D341Med (cell line): ENCODE measurements around the gene AFAP1.
A peak's percentile ranks its signal among the peaks of the same experiment; 100 is the strongest.

Experiments
- DNase-seq: peaks from one replicate; pipeline ENCODE4 v3.0.0; 2012; ENCODE audit warnings: low spot score

AFAP1 gene

DNA sequence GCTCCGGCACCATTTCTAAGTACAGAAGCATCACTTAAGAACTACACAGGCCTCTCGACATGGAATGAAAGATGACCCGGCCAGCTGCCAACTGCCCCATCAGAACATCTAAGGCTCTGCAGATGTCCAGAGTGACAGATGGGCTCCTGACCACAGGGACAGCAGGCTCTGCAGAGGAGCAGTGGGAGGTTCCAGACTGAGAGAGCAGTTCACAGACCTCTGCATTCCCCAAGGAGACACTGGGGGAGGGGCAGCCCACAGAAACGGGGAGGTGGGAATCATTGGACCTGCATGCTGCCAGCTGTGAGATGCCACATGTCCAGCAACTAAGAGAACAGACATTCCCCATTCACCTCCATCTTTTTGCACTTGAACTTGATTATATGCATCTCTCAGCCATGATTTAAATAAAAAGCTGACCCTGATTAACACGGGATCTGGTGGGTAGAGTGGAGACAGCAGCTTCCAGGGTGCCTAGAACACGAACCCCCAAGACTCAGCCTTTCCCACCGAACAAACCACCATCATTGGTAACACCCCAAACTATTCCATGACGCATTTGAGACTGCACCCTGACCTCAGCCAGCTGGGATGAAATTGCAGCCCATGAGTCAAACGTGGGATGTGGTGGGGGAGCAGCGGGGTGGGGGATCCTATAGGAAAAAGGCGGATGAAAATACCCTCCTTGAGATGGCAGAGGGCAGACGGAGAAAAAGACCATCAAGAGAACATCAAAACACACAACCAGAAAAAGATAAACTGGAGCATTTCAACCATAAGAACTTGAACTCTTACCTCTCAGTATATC, 47.2 kb downstream of the AFAP1 start:
- no peak for DNase-seq

DNA sequence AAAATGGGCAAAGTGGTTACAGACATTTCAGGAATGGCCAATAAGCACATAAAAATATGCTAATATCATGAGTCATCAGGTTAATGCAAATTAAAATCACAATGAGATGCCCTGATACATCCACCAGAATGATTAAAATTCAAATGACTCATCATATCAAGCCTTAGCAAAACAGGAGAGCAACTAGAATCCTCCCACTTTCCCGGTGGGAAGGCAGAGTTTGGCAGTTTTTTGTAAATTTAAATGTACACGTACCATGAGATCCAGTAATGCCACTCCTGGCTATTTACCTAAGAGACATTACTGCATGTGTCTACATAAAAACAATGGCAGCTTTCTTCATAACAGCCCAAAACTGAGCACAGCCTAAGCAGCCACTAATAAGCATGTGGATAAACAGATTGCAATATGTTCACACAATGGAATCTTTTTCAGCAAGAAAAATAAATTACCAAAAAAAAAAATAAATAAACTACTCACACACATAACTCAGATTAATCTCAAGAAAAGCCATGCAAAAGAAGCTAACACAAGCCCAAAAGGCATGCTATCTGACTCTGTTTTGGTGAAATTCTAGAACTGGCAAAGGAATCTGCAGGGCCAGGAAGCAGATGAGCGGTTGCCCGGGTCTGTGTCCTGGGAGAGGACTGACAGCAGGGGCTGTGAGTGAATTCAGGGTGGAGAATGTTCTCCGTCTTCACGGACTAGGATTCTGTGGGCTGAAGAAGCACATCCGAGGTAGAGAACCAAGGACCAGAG, 48.8 kb downstream of the AFAP1 start:
- no peak for DNase-seq

DNA sequence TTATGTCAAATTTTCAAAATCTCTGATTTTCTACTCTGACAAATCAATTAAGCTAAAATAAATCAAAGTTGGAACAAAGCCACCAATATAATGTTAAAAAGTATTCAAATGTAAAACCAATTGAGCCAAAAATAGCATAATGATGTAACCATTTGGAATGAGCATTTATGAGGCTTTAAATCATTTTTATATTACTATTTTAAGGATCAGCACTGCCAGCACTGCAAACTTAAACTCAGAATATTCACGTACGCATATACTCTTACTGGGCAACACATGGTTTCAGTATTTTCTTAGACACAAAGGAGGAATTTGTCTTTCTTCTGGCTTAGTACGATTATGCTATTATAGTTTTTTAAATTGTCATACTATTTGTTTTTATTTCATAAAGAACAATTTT, 52.2 kb downstream of the AFAP1 start:
- DNase-seq: no peak

DNA sequence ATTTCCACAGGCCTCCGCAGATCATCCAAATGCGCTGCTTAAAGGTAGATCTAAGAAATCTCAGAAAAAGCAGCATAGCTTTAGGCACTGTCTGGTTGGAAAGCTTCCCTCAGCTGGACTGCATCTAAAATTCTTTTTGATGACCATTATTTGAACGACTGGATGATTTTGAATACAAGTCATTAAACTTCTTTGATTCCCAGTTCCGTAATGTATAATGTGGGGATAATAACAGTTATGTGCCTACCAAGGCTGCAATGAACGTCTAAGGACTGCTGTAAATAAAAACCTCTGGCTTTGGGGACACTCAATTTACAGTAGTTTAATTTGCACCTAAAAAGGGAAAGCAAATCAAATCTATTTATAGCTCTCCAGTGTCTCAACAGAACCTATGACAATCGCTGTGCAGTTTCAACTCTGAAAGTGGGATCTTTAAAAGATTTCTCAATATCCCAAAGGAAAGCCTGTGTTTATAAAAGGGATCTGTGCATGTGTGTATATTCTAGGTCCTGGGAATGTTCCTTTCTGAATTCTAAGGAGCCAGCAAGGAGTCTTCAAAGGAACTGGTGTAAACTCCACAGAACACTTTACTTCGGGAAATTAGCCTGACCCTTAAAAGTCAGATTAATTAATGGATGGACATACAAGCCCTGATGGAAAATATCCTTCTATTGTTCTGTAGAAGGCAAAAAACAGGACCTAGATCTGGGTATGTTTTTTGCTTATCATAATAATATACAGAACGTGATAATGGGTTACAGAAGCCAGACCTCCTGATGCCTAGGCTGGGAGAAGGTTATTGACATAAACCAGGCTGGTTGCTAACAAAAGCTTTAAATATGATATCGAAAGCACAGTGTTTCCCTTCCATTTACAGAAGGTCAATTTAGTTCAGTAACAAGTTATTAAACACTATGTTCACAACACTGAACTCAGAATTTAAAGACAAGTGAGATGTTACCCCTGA, 53.4 kb downstream of the AFAP1 start:
- DNase-seq: no peak

DNA sequence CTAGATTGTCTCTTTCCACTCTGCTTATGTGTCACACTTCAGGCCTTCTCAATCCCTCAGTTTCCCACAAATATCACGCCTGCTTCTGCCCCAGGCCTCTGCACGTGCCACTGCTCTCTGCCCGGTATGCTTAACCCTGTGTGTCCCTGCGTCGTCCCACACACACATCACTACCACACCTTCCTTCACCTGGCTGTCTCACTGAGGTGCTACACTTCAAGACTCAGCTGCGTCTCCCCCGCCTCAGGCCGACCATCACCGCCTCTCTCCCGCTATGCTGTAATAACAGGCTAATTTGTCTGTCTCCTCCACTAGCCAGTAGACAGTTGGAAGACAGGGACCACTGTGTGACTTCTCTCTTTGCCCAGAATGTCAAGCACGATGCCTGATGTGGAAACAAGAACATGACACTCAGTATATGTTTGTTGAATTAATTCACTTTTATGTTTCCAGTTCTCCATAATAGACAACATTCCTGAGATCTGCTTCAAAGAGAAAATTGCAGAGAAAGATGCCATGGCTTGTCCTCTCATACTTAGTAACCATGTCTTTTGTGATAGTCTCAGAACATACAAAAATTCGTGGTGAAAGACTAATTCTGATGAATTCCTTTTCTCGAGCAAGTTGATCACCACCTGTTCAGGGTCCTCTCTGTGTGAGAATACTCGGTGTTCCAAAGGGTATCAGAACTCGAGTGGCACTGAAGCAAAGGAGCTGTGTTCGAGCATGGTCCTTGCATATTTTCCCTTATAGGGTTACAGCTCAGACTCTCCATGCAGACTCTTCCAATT, 54.2 kb downstream of the AFAP1 start:
- DNase-seq: no peak

DNA sequence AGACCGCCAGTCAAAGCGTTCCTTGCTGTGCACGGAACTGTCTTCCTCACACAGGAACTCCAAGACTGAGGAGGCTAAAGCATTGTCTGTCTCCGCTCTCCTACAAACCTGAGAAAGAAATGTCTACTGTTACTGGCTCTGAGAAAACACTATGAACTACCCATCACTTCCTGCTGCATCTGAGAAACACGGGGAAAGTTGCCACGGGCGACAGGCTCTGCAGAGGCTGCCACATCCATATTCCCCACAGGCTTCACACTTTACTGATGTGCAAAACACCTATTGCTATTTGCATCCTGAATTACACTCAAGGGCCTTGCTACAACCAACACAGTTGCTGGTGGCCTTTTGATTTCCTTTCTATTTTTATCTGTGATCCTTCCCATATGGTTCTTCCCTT, 59.0 kb downstream of the AFAP1 start:
- no peak for DNase-seq

DNA sequence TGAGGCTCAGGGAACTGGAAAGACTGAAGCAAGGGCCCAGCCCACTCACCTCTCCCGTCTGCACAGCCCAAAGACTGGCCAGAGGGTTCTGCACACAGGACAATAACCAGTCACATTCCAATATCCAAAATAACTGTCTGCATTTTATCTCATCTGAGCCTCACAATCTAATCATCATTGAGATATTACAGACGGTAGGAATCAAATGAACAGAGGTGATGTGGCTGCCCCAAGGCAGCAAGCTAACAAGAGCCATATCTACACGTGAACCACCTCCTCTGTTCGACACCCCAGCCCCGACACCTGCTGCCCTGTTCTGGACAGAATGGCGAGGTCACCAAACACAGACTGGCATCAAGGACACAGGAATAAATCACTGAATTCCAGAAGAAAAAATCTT, 60.5 kb downstream of the AFAP1 start:
- no peak for DNase-seq

DNA sequence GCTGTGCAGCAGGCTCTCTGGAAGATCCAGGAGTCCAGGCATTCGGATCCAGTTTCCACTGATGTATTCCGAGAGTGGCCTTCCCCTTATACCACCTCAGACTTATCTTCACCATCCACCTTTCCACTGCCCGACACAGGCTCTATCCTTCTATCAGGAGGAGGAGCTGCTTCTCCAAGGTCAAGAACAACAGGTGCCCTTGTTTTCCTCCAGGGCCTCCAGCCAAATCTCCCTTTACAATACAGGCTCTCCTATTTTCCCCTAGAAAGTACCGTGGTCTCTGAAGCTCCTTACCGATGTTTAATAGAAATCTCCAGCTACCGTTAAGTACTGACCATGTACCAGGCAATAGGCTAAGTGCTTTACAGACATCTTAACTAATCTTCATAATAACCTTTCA, 61.3 kb downstream of the AFAP1 start:
- DNase-seq: no peak

DNA sequence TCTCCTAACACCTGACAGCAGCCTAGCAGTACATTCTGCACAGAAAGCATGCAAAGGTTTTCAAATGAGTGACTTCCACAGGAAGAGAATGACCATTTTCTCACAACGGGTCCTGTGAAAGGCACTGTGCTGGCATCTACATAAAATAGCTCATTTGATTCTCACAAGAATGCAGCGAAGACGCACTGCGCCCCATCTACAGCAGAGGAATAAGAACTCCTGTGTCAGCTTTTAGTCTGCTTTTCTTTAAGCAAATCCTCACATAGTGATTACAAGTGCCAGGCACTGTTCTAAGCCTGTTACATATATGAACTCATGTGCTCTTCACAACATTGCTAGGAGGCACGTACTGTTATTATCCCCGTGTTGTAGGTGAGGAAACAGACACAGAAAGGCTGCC, 62.5 kb downstream of the AFAP1 start:
- no peak for DNase-seq

DNA sequence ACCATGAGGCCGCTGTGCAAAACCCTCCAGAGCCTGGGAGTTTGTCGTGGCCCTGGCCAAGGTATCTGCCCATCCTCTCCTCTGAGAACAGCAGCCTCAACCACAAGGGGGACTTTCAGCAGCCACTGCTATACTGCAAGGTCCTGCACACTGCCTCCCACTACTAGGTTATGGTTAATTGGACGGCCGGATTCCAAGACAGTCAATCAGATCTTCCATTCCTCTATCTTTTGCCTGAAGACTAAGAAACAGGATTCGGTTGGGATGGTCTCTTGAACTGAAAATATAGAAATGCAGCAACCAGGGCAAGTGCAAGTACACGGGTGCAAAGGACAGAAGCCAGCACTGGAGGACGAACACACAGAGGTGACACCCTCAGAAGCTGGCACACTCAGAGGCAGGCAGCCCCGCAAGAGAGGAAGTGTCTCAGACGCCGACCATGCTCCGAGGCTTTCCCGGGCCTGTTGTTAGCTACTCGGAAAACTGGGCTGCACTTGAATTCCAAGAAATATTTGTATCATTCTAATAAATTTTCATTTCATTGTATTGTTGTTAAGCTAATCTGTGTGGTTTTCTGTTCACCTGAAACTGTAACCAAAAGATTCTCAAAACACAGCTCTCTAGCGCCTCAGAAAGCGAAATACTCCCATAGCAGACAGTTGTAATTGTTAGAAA, 63.3 kb downstream of the AFAP1 start:
- DNase-seq: peak; percentile 48

DNA sequence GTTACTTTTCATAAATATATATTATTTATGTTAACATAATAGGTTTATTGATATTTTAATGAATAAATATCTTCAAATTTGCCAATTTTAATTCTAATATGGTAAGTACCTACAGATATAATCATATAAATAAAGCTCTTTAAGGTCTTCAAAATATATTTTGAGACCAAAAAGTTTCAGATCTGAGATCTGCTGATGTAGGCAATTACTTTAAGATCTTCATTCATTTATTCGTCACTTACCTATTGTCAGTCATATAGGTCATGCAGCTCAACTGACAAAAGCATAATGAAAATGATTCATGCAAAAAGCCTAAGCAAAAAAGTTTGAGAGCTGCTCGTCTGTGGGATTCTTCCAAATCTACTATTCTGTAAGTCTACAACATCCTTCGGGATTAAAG, 64.8 kb downstream of the AFAP1 start:
- no peak for DNase-seq

DNA sequence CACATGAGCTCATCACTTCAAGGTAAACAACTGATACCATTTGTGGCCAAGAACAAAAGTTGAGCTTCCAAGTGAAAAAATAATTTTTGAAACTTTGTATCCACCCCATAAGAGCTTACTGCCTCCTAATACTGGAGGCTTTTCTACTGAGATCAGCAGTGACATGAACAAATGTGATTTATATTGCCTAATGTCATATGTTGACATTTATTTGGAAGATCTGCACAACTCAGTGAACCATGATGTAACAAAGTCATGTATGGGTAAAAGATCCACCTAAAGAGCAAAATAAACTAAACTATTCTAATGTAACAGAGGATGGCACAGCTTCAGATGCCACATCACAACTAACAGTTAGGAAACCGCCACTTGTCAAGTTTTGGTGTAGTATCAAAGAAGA, 65.8 kb downstream of the AFAP1 start:
- DNase-seq: no peak

DNA sequence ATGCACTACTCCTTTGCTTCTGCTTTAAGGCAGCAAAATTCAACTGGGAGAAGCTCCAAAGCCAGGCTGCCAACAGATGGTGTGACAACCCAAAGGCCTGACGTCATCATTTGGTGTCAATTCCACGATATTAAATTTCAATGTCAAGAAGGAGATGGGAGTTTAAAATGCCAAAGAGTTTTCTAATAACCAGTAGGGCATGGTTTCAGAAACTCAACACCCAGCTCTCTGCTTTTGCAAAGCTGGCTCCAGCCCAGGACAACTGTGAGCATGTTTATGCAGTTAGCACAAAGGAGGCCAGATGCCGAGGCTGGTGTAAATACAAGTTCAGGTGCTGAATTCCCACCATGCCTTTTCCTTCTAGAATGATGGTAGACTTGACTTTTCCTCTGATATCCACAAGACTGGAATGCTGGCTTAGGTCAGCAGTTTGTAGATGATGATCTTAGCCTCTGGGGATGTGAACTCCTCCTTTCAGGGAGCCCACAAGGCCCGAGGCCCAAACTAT, 67.3 kb downstream of the AFAP1 start:
- DNase-seq: peak; percentile 55

DNA sequence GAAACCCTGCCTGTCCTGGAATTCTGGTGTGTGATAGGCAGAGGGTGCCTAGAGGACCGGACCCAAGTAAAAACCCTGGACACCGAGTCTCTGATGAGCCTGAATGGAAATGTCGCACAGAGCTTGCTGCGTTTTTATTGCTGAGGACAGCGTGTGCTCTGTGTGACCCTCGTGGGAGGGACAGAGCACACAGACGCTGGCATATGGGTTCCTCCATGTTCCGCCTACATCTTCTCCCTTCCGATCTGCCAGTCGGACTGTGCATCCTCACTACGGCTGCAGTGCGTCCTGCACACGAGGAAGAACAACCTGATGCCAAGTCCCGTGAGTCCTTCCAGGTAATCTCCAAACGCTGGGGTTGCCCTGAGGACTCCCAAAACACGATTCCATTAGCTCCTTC, 68.3 kb downstream of the AFAP1 start:
- DNase-seq: no peak

DNA sequence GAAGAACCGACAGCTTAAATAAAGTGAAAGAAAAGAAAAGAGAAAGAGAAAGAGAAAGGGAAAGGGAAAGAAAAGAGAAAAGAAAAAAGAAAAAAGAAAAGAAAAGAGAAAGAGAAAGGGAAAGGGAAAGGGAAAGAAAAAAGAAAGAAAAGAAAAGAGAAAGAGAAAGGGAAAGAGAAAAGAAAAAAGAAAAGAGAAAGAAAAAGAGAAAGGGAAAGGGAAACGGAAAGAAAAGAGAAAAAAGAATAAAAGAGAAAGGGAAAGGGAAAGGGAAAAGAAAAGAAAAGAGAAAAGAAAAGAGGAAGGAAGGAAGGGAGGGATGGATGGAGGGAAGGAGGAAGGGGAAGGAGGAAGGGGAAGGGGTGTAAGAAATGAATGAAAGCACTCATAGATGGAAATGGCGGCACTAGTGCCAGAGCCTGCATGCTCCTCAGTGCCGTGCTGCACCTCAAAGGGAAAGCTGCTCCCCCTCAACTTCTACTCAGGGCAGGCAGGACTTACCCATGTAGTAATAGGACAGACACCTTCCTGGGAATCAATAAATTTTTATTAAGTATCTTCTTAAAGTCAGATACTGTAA, 70.7 kb downstream of the AFAP1 start:
- DNase-seq: no peak

DNA sequence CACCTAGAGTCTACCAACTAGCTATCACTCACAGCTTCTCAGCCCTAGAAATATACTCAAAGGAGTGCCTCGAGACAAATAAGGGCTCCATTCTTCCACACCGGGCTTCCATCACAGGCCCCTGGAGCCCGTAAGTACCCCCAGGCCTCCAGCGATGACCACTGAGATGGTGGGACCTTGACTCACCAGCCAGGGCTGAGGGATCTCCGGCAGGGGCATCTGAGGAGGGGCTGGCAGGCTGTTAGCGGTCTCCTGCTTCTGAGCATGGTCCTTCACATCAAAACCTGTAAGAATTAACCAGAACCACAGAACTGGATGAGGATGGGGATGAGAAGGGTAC, 71.3 kb downstream of the AFAP1 start:
- DNase-seq: no peak

DNA sequence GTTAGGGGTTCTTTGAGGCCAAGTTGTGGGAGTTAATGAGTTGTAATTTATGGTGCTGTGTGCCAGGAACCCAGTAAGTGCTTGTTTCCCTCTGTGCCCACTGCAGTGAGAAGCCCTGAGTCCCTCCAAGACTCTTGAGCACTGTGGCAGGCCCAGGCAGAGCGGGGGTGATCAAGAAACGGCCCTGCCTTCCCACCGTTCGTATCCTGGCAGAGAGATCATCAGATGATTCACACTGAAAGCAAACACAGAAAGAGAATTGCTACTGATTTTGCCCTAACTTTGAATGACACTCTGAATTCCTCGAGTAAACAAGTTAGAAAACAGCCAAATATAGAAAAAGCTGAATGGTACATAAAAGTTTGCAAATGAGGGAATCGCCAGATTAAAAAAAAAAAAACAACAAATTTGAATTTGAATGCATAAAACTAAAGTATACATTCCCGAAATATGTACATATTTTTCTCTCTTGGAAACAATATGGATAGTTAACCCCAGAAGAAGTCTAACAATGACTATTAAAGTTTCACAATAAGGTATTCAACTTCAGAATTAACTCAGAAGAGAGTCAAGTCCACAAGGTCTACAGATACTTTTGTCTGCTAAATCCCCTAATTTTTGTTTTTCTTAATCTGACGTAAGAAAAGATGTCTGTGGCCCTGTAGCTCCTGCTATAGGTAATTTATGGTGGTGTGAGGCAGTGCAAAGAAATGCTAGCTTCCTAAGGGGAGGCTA, 71.8 kb downstream of the AFAP1 start:
- DNase-seq: no peak

DNA sequence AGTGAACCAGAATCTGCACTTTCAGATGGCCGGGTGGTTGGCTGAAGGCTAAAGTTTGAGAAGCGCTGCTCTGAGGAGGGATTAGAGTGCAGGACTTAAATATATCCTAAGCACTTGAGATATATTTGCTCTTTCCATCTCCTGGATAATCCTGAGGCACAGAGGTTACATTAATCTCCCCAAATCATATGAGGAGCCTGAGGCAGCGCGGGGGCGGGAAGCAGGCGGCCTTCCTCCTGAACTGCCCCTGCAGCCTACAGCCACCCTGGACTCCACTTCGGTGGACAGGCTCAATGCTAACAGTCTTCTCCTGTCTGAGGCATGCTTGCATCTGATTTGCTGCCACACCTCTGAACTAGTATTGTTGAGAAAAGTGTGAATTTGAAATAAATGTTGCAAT, 72.5 kb downstream of the AFAP1 start:
- peak; percentile 67 for DNase-seq

DNA sequence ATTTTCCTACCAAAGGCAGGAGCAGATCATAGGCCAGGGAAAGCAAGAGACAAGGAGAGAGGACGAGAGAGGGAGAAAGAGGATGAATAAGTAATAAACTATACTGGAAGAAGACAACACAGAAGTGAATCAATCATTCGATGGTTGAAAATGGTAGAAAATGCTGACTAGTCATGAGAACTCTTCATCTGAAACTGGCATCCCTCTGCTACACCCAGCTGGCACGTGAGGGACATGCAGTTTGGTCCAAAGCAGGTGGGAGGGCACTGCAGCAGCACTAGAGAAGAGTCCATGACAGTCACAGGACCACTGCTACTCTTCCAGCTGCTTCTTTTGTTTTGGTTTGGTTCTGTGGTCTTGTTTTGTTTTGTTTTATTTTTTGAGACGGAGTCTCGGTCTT, 74.1 kb downstream of the AFAP1 start:
- DNase-seq: no peak

DNA sequence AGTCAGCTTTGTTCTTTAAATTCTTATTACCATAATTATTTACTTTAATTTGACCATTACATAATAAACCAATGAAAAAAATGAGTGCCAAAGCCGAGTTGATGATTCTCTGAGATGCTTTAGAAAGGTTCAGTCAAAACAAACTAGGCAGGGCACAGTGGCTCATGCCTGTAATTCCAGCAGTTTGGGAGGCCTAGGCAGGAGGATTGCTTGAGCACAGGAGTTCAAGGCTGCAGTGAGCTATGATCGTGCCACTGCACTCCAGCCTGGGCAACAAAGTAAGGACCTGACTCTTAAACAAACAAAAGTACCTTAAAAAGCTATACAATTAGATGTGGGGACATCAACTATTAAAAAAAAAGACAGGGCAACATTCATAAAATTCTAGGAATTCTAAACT, 75.0 kb downstream of the AFAP1 start:
- no peak for DNase-seq
